ENCODE measurements around the gene PIGT.

GRCh38 chr20:45462711-45463509 lies 47.0 kb downstream of the PIGT start:
- TF ChIP-seq GATA3 (IDR thresholded peaks at IDR 0.05; ENCODE audit: low read depth, low read length) (no peak), GATA2 (IDR thresholded peaks at IDR 0.05; ENCODE audit: low read depth, low read length) (no peak)
